Measurements from ENCODE around the gene PTAFR.

The PTAFR gene

DNA sequence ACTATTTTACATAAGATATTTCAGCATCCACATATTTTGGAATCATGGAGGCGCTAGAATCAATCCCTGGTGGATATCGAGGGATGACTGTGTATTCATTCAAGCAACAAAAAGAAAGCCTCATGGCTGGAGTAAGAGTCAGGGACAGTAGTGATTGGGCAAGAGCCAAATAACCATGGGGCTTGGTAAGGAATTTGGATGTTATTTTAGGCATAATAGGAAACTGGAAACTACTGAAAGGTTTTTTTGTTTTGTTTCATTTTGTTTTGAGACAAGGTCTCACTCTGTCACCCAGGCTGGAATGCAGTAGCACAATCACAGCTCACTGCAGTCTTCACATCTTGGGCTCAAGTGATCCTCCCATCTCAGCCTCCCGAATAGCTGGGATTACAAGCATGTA lies 54.3 kb downstream of the PTAFR start:
- Histone ChIP-seq H3K36me3 (replicated peaks; ENCODE audit: insufficient read depth, low read length) (no peaks in the 10 kb centered on the region), H3K9me3 (replicated peaks; ENCODE audit: insufficient read depth, low read length) (no peaks in the 10 kb centered on the region), H3K4me3 (ENCODE audit: low read length) (no peak overlapping the region), H4K20me1 (ENCODE audit: insufficient read depth, low read length) (no peaks in the 10 kb centered on the region), H2AFZ (ENCODE audit: low read length) (no peak overlapping the region), H3K4me2 (ENCODE audit: low read depth, low read length) (no peak overlapping the region), H3K27ac (ENCODE audit: low read length) (no peak overlapping the region), H3K9ac (ENCODE audit: low read length) (no peak overlapping the region), H3K4me1 (ENCODE audit: low read length) (no peaks in the 10 kb centered on the region), H3K9me2 (replicated peaks; ENCODE audit: insufficient read depth, low read length) (no peaks in the 10 kb centered on the region), H3K79me2 (ENCODE audit: low read length) (no peaks in the 10 kb centered on the region), H3K27me3 (replicated peaks; ENCODE audit: insufficient read depth, low read length) (no peaks in the 10 kb centered on the region), H3F3A (ENCODE audit: insufficient read depth, low read length) (no peaks in the 10 kb centered on the region)
- no peak for DNase-seq
- TF ChIP-seq CTCF (IDR thresholded peaks at IDR 0.05; ENCODE audit: low read length) (no peak), EZH2phosphoT487 (IDR thresholded peaks at IDR 0.05; ENCODE audit: low read length) (no peak), EZH2 (optimal IDR thresholded peaks at IDR 0.05; ENCODE audit: low read depth, low read length) (no peak)

DNA sequence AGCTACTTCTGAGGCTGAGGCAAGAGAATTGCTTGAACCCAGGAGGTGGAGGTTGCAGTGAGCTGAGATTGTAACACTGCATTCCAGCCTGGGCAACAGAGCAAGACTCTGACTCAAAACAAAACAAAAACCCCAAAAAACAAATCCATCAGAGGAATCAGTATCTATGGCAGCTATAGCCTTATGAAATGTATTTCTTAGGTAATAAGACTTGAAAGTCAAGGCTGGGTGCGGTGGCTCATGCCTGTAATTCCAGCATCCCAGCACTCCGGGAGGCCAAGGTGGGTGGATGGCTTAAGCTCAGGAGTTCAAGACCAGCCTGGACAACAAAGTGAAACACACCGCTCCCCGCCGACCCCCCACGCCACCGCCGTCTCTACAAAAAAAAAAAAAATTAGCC lies 56.9 kb downstream of the PTAFR start:
- DNase-seq = no peak
- Histone ChIP-seq H3K9me3 (replicated peaks; ENCODE audit: insufficient read depth, low read length) (no peaks in the 10 kb centered on the region), H3K9ac (ENCODE audit: low read length) (no peak overlapping the region), H3K4me3 (ENCODE audit: low read length) (no peak overlapping the region), H2AFZ (ENCODE audit: low read length) (no peak overlapping the region), H3K36me3 (replicated peaks; ENCODE audit: insufficient read depth, low read length) (no peaks in the 10 kb centered on the region), H3K79me2 (ENCODE audit: low read length) (no peaks in the 10 kb centered on the region), H4K20me1 (ENCODE audit: insufficient read depth, low read length) (no peaks in the 10 kb centered on the region), H3K27ac (ENCODE audit: low read length) (no peak overlapping the region), H3F3A (ENCODE audit: insufficient read depth, low read length) (no peaks in the 10 kb centered on the region), H3K9me2 (replicated peaks; ENCODE audit: insufficient read depth, low read length) (no peaks in the 10 kb centered on the region), H3K4me2 (ENCODE audit: low read depth, low read length) (no peak overlapping the region), H3K4me1 (ENCODE audit: low read length) (no peaks in the 10 kb centered on the region), H3K27me3 (replicated peaks; ENCODE audit: insufficient read depth, low read length) (no peaks in the 10 kb centered on the region)
- no peak for TF ChIP-seq CTCF (IDR thresholded peaks at IDR 0.05; ENCODE audit: low read length)
- TF ChIP-seq EZH2phosphoT487 (IDR thresholded peaks at IDR 0.05; ENCODE audit: low read length) = no peak
- no peak for TF ChIP-seq EZH2 (optimal IDR thresholded peaks at IDR 0.05; ENCODE audit: low read depth, low read length)

- no peaks in the 10 kb centered on the region for H3K4me1 ChIP-seq (ENCODE audit: low read length)
- no peaks in the 10 kb centered on the region for H3K79me2 ChIP-seq (ENCODE audit: low read length)
- H3K27me3 ChIP-seq (replicated peaks; ENCODE audit: insufficient read depth, low read length) = no peaks in the 10 kb centered on the region
- H3K36me3 ChIP-seq (replicated peaks; ENCODE audit: insufficient read depth, low read length) = no peaks in the 10 kb centered on the region
- no peaks in the 10 kb centered on the region for H3K9me2 ChIP-seq (replicated peaks; ENCODE audit: insufficient read depth, low read length)
- H2AFZ ChIP-seq (ENCODE audit: low read length) = no peak overlapping the region
- H4K20me1 ChIP-seq (ENCODE audit: insufficient read depth, low read length) = no peaks in the 10 kb centered on the region
- no peak overlapping the region for H3K4me3 ChIP-seq (ENCODE audit: low read length)
- no peaks in the 10 kb centered on the region for H3K9me3 ChIP-seq (replicated peaks; ENCODE audit: insufficient read depth, low read length)
- no peaks in the 10 kb centered on the region for H3F3A ChIP-seq (ENCODE audit: insufficient read depth, low read length)
- no peak overlapping the region for H3K9ac ChIP-seq (ENCODE audit: low read length)
- H3K27ac ChIP-seq (ENCODE audit: low read length) = no peak overlapping the region
- no peak overlapping the region for H3K4me2 ChIP-seq (ENCODE audit: low read depth, low read length)
- no peak for DNase-seq
- no peak for TF ChIP-seq EZH2phosphoT487 (IDR thresholded peaks at IDR 0.05; ENCODE audit: low read length)
- TF ChIP-seq CTCF (IDR thresholded peaks at IDR 0.05; ENCODE audit: low read length) = no peak
- TF ChIP-seq EZH2 (optimal IDR thresholded peaks at IDR 0.05; ENCODE audit: low read depth, low read length) = no peak
Observed at GRCh38 chr1:28118640-28119307, 57.7 kb downstream of the PTAFR start.
